COR-L47 (cell line): ENCODE measurements around the gene ALS2.

Source experiments
- DNase-seq: peaks from one replicate; lab custom pipeline; 2025; lab: John Stamatoyannopoulos, UW

Gene ALS2

DNA sequence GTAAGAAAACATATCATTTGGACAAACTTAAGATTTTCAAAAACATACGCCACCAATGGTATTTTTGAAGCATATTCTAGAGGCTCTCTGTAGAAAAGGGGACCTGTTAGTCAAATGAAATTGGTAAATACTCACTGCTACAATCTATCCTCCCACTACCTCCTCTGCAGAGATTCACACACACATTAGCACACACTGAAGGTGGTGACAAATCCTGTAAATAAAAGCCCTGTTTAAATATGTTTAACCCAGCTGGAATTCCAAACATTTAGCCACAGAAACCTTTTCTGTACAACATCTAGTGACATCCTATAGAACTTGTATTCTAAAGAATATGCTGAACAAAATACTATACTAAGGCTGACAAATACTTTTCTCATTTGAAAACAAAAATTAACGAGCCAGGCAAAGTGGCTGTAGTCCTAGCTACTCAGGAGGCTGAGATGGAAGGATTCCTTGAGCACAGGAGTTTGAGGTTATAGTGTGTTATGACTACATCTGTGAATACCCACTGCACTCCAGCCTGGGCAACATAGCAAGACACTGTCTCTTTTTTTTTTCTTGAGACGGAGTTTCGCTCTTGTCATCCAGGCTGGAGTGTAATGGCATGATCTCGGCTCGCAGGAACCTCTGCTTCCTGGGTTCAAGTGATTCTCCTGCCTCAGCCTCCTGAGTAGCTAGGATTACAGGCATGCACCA is 25.9 kb downstream of the ALS2 start:
- DNase-seq: no peak

GRCh38 chr2:201751566-201751965 is 29.2 kb downstream of the ALS2 start:
- DNase-seq: no peak

GRCh38 chr2:201746551-201746950 is 34.2 kb downstream of the ALS2 start:
- DNase-seq: no peak

- no peak for DNase-seq
Observed at GRCh38 chr2:201735486-201735885, 45.2 kb downstream of the ALS2 start.

- no peak for DNase-seq
Observed at GRCh38 chr2:201734111-201734510, 46.6 kb downstream of the ALS2 start.

DNA sequence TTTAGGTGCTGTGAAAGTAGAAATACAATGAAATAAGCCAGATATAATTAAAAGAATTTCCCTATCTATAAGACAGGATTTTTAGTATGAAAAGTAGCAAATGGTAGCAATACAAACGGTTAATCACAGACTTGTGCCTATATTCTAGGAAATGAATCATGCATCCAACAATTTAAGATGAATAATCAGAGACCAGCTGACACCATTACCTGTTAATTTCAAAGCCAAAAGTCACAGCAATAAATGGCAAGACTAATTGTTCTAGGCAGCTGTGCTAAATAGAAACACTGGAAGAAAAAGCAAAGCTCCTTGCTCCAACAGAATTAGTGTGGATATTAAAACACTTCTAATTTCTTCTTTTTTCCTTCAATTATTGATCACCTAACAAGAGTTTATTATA is 47.2 kb downstream of the ALS2 start:
- DNase-seq: no peak

DNA sequence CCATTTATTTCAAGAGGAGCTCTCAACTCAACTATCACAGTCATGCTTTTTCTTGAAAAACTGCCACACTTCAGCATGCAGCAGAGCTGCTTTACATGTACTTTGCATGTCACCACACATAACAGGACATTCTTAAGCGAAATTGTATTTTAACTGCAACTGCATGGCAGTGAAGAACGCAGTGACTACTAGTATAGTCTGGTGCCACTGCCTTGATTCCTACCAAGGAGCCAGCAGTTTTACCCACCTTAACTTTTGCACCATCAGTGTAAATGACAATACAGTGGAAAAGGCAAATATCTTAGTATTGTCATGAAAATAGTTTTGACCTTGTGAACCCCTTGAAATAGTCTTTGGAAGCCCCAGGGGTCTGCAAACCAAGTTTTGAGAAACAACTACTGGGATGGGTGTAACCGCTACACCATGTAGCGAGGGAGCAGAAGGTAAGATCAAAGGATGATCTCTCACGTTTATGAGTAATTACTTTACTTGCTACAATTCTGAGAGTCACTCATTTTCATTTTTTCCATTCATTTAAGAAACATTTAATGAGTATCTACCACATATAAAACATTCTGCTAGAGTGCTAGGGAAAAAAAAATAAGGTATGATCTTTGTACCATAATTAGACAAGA is 50.0 kb downstream of the ALS2 start:
- no peak for DNase-seq

GRCh38 chr2:201715459-201715858 is 65.3 kb downstream of the ALS2 start:
- DNase-seq: no peak

GRCh38 chr2:201712726-201713125 is 68.0 kb downstream of the ALS2 start:
- no peak for DNase-seq

- DNase-seq: no peak
Observed at GRCh38 chr2:201709747-201710146, 71.0 kb downstream of the ALS2 start.

GRCh38 chr2:201709049-201709448 is 71.7 kb downstream of the ALS2 start:
- DNase-seq: no peak

DNA sequence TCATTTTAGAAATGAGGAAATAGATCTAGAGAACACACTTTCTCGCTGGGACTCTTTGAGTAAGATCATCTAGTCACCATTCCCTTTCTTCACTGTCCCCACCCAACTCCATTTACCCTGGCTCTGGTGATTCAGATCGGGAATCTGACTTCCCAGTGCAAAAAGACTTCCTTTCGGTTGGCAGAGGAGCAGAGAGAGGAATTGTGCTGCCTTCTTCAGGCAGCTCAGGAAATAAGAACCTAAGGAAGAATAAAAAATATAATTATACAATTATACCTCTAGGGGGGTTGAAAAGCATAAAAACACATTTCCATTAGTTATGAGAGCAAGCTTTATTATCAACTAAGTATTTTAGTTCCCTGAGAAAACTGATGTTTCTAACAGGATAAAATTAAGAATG is 73.0 kb downstream of the ALS2 start:
- no peak for DNase-seq

DNA sequence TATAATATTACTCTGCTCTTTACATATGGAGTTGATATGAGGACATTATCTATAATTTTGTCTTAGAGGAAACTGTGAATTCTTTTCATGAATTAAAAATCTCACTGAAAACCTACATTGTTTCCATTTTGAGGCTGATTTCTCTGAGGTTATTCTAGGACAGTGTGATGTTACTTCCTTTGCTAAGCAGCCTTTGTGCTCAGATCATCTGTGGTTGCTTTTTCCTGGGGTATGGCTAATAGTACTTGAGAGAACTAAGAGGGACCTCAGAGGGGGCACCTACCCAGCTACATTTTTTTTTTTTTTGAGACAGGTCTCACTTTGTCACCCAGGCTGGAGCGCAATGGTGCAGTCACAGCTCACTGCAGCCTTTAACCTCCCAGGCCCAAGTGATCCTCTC is 73.6 kb downstream of the ALS2 start:
- no peak for DNase-seq

DNA sequence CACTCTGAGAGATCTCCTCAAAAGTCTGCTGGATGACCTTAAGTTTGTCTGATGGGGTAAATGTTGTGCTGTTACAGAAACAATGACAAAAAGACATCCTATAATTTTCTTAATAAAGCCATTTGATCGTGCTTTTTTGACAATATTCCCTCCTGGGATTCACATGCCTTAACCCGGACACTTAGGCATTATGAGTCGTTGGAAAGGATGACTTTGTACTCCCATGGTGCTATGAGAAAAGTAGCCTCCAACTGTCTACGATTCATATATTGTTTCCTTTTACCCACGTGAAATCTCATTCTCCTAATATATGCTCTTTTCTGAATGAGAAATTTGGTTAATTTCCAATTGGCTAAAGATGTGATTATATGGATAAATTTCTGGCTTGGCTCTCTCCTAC is 76.2 kb downstream of the ALS2 start:
- no peak for DNase-seq

DNA sequence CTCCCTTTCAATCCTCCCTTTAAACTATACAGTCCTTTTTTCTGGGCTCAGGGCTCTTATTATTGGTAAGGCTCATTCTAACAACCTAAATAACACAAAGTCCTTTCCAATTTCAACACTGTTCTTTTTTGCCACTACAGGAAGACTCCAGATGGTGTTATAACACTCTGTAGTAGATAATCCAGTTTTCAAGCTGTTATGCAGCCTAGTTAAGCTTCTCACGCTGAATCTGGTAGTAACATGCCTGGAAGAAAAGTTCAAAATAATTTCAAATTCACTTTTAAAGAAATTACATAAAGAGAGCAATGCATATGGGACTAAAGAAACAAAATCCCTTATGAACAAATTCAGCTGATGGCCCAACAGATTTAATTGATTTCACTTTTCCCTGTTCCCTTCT is 79.1 kb downstream of the ALS2 start:
- no peak for DNase-seq

- no peak for DNase-seq
Observed at GRCh38 chr2:201699416-201699815, 81.3 kb downstream of the ALS2 start.

DNA sequence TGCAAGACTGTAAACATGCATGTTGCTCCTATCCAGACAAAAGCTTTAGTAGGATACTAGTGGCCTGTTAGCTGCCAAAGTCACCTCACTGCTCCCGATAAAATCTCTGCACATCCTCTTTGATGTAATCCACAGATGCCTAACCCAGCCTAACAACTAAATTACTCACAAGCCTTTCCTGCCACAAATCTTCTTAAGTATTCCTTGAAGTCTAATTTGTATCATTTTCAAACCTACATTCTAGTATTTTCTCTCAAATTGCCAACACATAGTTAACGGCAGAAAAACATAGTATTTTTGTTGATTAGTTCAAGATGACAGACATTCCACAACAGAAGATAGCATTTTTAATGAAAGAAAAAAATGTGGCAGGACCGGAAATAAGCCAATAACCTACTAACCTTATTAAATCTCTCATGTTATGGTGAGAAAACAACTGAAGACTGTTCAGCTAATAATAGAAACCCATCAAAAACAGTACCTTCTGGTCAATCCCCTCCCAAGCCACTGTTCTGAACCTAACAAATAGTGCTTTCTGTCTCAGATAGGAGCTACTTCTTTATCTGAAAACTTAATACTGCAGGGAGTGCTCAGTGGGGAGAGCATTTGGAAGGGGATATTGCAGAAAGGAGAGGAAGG is 82.0 kb downstream of the ALS2 start, which contains the start of gene MPP4:
Gene MPP4, minus strand, starts transcription at position 57 of the 639 bp plus-strand sequence. CDS start 4,690 bp downstream, outside the sequence.
- DNase-seq: no peak

- DNase-seq: no peak
Observed at GRCh38 chr2:201697899-201698298, 82.8 kb downstream of the ALS2 start.

- DNase-seq: no peak
Observed at GRCh38 chr2:201696151-201696659, 84.5 kb downstream of the ALS2 start.

GRCh38 chr2:201685156-201685555 is 95.6 kb downstream of the ALS2 start:
- DNase-seq: no peak

DNA sequence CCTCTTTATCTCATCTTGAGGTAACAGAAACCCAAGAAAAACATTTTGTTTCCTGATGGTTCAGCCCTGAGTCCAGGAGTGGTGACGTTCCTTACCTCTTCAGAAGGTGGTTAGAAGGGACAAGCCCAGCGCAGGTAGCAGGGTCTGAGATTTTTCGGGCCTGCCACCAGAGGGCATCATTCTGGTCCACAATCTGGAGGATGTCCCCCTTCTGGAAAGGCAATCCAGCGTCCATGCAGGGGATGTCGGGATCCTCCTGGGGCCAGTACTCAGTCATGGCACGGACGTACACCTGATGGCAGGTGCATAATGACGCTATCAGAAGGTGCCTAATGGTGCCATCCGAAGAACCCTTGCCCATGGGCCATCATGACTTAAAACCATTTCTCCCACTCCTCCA is 100.0 kb downstream of the ALS2 start:
- no peak for DNase-seq

- no peak for DNase-seq
Observed at GRCh38 chr2:201678401-201678800, 102.3 kb downstream of the ALS2 start.

DNA sequence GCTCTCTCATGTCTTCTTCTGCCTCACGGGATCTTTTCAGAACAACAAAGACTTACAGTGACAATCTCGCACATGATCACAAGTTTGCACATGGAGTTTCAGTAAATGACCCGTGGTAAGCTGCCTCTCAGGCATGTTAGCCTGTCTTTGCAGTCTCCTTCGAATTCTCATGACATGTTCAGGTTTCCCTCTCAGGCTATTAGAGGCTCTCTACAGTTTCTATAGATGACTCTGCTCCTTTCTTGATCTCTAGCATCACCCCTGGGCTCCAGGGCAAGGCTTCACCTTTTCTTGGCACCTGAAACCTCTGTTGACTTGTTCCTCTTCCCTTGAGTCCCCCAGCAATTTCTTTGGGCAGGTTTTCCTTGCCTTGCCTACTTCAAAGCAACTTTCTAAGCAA is 105.3 kb downstream of the ALS2 start:
- DNase-seq: no peak
